NB4 (cell line): ENCODE results near the gene CCHCR1.

ENCODE experiments used
- MYC ChIP-seq: IDR thresholded peaks from 2 replicates; pipeline ENCODE4 v1.6.1; 2011; ENCODE audit warnings: low read depth, low read length
- POLR2A ChIP-seq: IDR thresholded peaks from 2 replicates; pipeline ENCODE4 v1.6.1; 2011; ENCODE audit warnings: mild to moderate bottlenecking; ENCODE audit not compliant: insufficient read length; ENCODE audit errors: extremely low read depth
- TF ChIP-seq, protein P1 (sequence below): IDR thresholded peaks from one replicate; pipeline ENCODE4 v1.5.1; 2012; ENCODE audit warnings: low read depth, low read length
- TF ChIP-seq, protein P2 (sequence below): IDR thresholded peaks from 2 replicates; pipeline ENCODE4 v1.6.1; 2011; ENCODE audit warnings: low read depth, low read length

DNA sequence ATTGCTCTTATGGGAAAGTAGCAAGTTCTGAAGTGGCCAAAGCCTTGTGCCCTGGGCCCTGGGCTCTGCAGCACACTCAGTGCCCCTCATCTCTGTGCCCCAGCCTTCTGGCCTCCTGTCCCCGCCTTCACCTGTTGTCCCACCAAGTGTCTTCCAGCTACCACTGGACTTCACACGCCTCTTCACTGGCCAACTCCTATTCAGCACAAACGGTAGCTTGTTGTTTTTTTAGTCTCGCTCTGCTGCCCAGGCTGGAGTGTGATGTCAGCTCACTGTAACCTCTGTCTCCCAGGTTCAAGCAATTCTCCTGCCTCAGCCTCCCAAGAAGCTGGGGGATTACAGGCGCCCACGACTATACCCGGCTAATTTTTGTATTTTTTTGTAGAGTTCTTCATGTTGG lies 4.8 kb downstream of the CCHCR1 start:
- TF ChIP-seq, protein P1, sequence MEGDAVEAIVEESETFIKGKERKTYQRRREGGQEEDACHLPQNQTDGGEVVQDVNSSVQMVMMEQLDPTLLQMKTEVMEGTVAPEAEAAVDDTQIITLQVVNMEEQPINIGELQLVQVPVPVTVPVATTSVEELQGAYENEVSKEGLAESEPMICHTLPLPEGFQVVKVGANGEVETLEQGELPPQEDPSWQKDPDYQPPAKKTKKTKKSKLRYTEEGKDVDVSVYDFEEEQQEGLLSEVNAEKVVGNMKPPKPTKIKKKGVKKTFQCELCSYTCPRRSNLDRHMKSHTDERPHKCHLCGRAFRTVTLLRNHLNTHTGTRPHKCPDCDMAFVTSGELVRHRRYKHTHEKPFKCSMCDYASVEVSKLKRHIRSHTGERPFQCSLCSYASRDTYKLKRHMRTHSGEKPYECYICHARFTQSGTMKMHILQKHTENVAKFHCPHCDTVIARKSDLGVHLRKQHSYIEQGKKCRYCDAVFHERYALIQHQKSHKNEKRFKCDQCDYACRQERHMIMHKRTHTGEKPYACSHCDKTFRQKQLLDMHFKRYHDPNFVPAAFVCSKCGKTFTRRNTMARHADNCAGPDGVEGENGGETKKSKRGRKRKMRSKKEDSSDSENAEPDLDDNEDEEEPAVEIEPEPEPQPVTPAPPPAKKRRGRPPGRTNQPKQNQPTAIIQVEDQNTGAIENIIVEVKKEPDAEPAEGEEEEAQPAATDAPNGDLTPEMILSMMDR, result no peak
- no peak for TF ChIP-seq POLR2A
- TF ChIP-seq MYC, result no peak
- TF ChIP-seq, protein P2, sequence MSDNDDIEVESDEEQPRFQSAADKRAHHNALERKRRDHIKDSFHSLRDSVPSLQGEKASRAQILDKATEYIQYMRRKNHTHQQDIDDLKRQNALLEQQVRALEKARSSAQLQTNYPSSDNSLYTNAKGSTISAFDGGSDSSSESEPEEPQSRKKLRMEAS, result no peak
